ENCODE measurements around the gene ANAPC2.

The ANAPC2 gene

GRCh38 chr9:137152844-137153405, 35.4 kb downstream of the ANAPC2 start:
- Histone ChIP-seq H3K9me3 (ENCODE audit: severe bottlenecking) (no peaks in the 10 kb centered on the region), H3K4me3 (ENCODE audit: low read depth, low read length) (no peak overlapping the region), H3K36me3 (no peaks in the 10 kb centered on the region), H3K27me3 (ENCODE audit: insufficient read depth, low read depth, severe bottlenecking) (no peaks in the 10 kb centered on the region), H3K27ac (no peak overlapping the region)
- no peak for DNase-seq
- no peak for TF ChIP-seq CTCF (IDR thresholded peaks at IDR 0.05; ENCODE audit: low read depth, low read length)

- Histone ChIP-seq H3K9me3 (ENCODE audit: severe bottlenecking) (no peaks in the 10 kb centered on the region), H3K27ac (no peak overlapping the region), H3K4me3 (ENCODE audit: low read depth, low read length) (no peak overlapping the region), H3K27me3 (ENCODE audit: insufficient read depth, low read depth, severe bottlenecking) (no peaks in the 10 kb centered on the region), H3K36me3 (no peaks in the 10 kb centered on the region)
- no peak for TF ChIP-seq CTCF (IDR thresholded peaks at IDR 0.05; ENCODE audit: low read depth, low read length)
- DNase-seq = peak; percentile 62
Measured at GRCh38 chr9:137150617-137151457, 37.5 kb downstream of the ANAPC2 start.

- Histone ChIP-seq H3K27me3 (ENCODE audit: insufficient read depth, low read depth, severe bottlenecking) (no peaks in the 10 kb centered on the region), H3K4me3 (ENCODE audit: low read depth, low read length) (no peak overlapping the region), H3K36me3 (no peaks in the 10 kb centered on the region), H3K27ac (no peak overlapping the region), H3K9me3 (ENCODE audit: severe bottlenecking) (no peaks in the 10 kb centered on the region)
- no peak for DNase-seq
- TF ChIP-seq CTCF (IDR thresholded peaks at IDR 0.05; ENCODE audit: low read depth, low read length) = no peak
Measured at GRCh38 chr9:137149942-137150616, 38.3 kb downstream of the ANAPC2 start.

- Histone ChIP-seq H3K27me3 (ENCODE audit: insufficient read depth, low read depth, severe bottlenecking) (no peaks in the 10 kb centered on the region), H3K36me3 (no peaks in the 10 kb centered on the region), H3K9me3 (ENCODE audit: severe bottlenecking) (no peaks in the 10 kb centered on the region), H3K27ac (no peak overlapping the region), H3K4me3 (ENCODE audit: low read depth, low read length) (no peak overlapping the region)
- DNase-seq = no peak
- no peak for TF ChIP-seq CTCF (IDR thresholded peaks at IDR 0.05; ENCODE audit: low read depth, low read length)
Measured at GRCh38 chr9:137149363-137149762, 39.0 kb downstream of the ANAPC2 start.

- no peak overlapping the region for H3K4me3 ChIP-seq (ENCODE audit: low read depth, low read length)
- no peak for DNase-seq
- no peak for TF ChIP-seq CTCF (IDR thresholded peaks at IDR 0.05; ENCODE audit: low read depth, low read length)
- H3K36me3 ChIP-seq = no peaks in the 10 kb centered on the region
- H3K27ac ChIP-seq = no peak overlapping the region
- no peaks in the 10 kb centered on the region for H3K9me3 ChIP-seq (ENCODE audit: severe bottlenecking)
- H3K27me3 ChIP-seq (ENCODE audit: insufficient read depth, low read depth, severe bottlenecking) = no peaks in the 10 kb centered on the region
Measured at GRCh38 chr9:137148661-137149060, 39.7 kb downstream of the ANAPC2 start.
